ENCODE measurements around the gene SIAH2.

Gene SIAH2

DNA sequence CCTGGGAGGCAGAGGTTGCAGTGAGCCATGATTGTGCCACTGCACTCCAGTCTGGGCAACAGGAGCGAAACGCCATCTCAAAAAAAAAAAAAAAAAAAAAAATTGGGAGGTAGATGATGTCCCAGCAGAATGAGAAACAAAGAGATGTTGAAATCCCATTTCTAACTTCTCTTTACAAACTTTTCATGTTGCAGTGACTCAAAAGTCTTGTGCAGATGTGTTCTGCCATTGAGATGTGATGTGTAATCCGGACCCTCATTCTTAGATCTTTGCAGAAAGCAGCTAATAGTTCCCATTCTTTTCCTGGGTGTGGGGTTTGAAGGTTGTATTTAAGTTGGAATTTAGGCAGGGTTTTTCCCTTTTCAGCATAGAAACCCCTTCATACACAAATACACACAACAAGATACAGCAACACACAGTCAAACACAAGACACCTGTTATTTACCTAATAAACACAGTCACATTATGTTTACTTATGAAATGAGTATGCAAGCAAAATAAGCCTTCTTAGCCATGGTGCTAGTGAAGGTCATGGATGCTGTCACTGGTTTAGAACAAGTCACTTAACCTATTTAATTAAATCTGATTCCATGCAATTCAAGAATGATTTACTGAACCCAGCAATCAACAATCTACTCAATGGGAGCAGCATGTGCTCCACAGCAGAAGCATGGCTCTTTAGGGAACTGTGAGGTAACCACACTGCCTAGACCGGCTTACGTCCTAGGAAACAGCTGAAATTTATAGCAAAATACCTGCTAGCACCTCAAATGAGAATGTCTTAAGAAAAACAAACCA lies 14.9 kb downstream of the SIAH2 start:
- no peak for DNase-seq

GRCh38 chr3:150746791-150747590 lies 16.0 kb downstream of the SIAH2 start:
- DNase-seq = no peak

DNA sequence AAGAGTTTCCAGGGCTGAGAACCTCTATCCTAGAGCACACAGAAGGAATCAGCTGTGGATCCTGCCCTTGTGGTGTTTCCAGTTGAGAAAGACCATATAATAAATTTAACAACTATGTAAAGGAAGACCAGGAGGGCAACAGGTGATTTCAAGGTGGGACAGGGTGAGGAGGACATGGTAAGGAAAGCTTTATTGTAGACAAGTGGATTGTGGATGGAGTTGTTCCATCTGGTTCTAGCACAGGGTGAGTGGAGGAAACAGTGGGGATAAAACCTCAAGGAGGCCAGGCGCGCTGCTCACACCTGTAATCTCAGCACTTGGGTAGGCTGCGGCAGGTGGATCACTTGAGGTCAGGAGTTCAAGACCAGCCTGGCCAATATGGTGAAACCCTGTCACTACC lies 17.1 kb downstream of the SIAH2 start:
- no peak for DNase-seq

DNA sequence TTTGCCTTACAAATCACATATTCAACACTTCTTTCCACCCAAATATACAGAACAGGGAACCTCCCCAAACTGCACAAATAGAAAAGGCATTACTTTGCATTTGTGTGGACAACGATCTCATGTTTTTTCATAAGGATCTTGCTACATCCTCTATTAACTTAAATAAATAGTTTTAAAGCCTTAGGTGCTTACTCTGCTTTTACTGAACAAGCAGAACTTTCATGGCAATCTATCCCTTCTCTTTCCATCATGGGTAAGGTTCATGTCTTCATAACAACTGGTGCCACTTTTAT lies 18.1 kb downstream of the SIAH2 start:
- DNase-seq = no peak

DNA sequence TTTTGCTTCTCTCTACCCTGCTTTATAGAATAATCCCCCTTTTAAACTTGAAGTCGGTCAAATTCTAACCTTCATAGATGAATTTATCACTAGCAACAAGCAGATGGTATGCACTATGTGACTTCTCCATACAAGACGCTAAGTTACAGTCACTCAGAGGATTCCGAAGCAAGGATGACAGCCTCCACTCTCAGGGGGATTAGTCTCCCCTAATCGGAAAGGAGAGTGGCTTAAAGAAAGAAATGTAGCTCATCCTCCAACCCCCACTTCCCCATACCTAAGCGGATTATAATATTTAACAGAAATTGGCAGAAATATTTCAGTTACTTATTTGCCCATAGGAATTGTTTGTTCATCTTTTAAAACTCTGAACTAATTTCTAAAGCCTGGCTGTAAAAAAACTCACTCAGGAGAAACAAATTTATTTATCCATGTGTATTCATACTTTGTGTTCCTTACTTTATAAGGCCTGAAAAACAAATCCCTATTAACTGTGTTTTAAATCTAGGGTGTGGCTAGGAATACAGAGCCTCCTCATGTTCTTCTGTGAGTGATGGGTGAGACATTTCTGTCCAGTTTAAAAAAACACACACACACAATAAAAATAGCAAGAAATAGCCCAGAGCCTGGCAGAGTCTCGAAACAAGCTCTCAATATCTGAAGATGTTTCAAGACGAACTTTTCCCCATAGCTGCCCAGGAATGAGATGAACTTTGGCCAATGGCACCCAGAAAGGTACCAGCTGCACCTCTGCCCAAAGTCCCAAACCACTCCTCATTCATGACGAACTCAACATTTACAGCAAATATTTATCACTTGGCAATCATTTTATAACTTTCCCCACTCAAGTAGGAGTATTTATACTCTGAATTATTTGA lies 18.7 kb downstream of the SIAH2 start:
- no peak for DNase-seq

DNA sequence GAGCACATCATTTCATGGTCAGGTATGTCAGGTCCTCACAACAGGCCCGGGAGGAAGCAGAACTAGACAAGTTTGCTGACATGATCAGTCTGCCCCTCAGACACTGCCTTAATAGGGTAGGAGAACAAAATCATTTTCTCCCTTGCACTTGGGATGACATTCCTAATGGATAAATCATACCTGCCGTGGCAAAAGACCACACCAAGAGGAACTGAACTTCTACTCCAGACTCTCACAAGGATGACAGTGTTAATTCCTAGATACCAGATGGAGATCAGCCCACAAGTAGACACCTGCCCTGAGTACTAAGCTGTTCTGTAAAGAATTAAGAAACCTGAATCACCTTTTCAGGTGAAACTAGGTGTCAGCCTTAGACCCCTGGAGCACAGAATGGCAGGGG lies 19.5 kb downstream of the SIAH2 start:
- no peak for DNase-seq

DNA sequence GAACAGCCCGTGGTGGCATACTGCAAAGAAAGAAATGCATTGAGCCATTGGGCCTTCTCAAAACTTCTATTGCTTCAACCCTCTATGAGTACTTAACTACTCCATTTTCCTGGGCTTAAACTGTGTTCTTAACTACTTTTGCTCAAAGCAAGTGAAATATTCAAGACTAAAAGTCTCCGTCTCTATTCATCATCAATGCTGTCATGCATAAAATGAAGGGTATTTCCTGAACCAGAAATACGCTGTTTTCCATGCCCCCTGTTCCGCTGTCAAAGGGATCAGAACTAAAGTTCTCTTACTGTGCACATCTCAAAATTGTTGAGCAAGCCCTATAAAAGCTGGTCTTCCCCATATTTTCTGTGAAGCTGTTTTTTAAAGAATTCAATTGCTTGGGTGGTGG lies 20.3 kb downstream of the SIAH2 start:
- DNase-seq = no peak

- DNase-seq = no peak
These were observed 20.8 kb downstream of the SIAH2 start for GRCh38 chr3:150742141-150742523.

DNA sequence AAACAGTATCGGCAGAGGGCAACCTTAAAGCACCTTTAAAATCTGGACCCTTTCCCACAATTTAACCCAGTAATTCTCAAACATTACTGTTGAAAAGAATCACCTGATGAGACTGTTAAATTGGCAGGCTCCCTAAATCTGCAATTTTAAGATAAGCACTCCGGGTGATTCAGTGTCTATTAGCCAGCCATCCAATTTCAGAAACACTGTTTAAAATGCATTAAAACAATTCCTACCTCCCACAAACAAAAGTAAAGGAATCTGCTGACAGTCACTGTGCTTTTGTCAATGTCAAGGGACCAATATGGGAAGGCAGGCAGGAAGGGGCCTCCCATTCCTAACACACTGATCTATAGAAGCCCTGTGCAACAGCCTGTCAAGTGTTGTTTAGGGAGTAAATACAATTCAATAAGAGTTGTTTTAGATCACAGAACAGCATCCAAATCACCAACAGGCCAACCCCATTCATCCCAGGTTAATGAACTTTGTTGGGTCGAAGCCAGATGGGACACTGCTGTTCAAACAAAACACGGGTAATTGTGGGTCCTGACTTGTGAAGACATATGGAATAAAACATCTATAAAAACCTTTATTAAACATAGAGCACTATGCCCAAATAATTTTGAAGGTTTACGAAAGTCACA lies 21.4 kb downstream of the SIAH2 start:
- no peak for DNase-seq

DNA sequence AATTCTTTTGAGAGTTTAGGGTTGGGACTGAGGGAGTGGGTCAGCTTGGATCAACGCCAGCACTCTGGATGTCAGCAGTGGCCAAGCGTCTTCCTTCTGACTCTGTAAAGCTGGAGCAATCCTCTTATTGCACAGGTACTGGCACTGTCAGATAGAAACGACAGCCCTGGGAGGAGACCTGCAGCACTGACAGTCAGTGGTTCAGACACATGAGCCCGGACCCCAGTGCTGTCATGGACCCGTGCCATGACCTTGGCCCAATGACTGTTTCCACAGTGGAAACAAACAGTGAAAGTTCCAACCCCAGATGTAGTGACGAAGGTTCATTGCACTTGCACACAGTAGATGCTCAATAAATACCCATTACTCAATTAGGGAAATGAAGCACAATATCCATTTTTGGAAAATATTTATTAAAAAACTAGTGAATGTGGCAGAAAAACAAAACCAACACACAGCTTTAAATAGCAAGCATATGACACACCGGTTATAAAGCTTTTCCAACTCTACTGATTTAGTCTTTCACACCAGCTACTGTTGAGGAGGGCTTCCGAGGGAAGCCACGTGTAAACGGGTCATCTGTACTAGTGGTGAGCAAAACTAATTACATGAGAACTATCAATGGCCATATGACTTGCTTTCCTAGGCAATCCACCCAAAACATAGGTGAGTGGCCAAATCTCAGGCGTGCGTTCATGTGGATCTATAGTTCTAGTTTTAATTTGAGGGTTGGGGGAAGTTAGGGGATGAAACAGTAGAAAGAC lies 22.1 kb downstream of the SIAH2 start:
- DNase-seq = no peak

- DNase-seq = no peak
These were observed 22.9 kb downstream of the SIAH2 start for GRCh38 chr3:150739877-150740645.

DNA sequence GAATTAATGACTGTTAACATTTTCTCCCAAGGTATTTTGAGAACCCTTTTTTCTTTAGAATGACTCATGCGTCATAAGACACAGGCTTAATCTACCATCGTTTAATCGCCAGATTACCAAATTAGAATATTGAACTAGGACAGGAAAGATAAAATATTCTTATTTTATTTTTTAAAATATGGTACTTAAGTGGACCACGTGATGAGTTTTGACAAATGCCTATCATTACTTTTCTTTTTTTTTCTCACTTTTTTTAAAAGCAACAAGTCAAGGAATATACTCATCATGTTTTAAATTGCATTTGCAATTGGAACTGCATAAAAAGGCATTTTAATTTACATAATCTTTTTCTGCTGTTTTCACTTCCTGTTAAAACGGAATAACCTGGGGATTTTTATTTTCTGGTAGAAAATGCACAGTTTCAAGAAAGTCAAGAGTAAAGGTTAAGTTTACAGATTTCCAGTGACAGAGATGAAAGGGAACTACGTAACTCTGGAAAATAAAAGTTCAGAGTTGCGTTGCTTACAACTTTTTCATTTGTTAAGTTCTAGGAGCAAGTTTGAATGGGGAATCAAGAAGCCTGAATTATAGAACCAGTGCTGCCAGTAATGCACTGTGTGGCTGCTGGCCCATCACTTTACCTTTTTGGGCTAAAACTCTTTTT lies 23.6 kb downstream of the SIAH2 start:
- no peak for DNase-seq

GRCh38 chr3:150738688-150739087 lies 24.3 kb downstream of the SIAH2 start:
- no peak for DNase-seq

DNA sequence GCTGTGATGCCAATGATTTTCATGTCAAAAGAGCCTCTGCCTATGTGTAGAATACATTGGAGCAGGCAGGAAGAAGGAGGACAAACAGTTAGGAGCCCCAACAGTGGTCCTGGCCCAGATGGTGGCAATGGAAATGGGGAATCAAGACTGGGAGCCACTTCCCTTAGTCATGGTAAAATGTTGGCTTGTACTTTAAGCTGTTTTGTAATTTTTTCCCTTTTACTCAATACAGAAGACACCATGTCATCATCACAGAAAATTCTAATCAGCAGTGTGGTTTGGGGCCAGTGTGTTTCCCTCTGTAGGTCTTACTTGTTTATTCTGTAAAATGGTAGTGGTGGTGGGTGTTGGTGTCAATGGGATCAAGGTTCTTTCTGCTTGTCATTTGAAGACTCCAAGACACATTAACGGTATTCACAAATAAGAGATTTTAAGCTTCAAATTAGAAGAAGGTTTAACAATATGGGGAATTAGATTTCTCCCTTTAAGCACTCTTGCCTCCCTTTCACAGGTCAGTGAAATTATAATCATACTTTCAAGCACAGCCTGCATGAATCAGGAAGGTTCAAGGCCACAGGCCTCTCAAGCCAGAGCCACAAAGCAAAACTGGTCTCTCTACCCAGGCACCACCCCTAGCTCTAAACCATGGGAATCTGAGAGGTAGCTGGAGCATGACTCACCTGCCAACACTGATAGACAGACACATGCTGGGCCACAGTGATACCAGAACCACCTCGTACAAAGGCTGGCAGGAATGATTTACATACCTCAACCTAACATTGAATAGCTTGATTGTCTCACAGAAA lies 24.9 kb downstream of the SIAH2 start:
- no peak for DNase-seq

DNA sequence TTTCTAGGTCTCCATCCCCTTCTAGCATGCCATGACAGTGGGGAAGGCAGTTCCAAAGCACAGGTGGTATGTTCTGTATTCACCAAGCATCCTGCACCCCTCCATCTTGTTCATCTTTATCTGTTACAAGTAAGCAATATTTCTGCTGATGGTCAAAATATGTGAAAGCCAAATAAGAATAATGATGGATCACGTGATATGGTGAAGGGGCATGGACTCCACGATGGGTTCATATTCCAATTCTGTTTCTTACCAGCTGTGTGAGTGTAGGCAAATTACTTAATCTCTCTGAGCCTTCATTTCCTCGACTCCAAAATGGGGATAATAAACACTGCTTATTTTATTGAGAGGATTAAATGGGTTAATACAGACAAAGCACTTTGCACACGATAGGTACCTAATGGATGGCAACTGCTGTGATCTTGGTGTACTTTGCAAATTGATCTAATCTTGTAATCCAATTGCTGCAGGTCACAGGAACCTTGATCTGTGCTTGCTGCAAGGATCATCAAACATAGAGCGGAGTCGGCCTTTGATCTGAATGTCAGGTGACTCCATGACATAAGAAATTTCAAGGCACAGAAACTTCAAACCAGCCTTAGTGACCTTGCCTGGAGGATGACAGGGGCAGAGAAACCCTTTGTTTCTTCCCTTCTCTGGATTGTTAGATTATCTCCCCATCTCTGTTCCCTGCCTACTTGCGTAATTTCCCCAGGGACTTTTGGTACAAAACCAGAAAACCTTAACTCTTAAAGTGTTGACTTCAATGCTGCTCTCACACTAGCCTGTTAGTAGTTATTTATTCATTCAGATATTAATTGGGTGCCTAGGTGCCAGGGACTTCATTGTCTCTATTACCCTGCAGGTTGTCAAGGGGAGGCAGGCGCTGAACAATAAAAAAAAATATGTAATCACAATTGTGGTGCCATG lies 25.8 kb downstream of the SIAH2 start:
- DNase-seq = no peak

- DNase-seq = no peak
These were observed 26.7 kb downstream of the SIAH2 start for GRCh38 chr3:150736316-150736719.

DNA sequence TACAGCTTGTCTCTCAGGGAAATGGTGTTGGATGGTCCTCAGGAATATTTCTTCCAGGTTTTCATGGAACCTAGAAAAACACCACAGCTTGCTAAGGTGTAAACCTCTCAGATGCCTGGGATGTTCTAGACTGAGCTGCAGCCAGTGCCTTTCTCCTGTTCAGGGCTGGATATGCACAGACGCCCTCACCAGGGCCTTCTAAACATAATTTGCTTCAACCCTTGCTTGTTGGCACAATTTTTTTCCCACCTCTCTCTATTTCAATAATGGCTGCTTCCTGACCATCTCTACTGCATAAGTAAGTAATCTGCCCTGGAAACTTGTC lies 28.2 kb downstream of the SIAH2 start:
- no peak for DNase-seq

GRCh38 chr3:150733936-150734794 lies 28.8 kb downstream of the SIAH2 start:
- DNase-seq = no peak
